K562 (cell line): ENCODE results near the gene CCDC192. TPM values are rescaled to one million over a fixed set of nuclear protein-coding genes. Genes with fewer than 3 reads are reported as not detected.

Experiments
- ARID1B ChIP-seq: fragments of 450-650 bp; IDR thresholded peaks from 2 replicates; pipeline ENCODE4 v1.6.1; 2016; ENCODE audit warnings: antibody characterized with exemption, mild to moderate bottlenecking, inconsistent platforms
- CHCHD3 ChIP-seq: fragments of 250-450 bp; sonication (Bioruptor Pico); IDR thresholded peaks from 2 replicates; pipeline ENCODE4 v2.1.2; 2022; ENCODE audit warnings: mild to moderate bottlenecking
- MCM2 ChIP-seq: fragments of 450-650 bp; IDR thresholded peaks from 2 replicates; pipeline ENCODE4 v1.6.1; 2017; ENCODE audit warnings: low read depth, mild to moderate bottlenecking
- MECOM ChIP-seq: fragments of 250-450 bp; sonication (Bioruptor Pico); IDR thresholded peaks from 2 replicates; pipeline ENCODE4 v1.8.0; 2022; ENCODE audit warnings: inconsistent platforms
- MEIS2 ChIP-seq: fragments of 450-650 bp; IDR thresholded peaks from 2 replicates; pipeline ENCODE4 v1.6.1; 2014; ENCODE audit warnings: mild to moderate bottlenecking; ENCODE audit not compliant: partially characterized antibody
- PHTF2 ChIP-seq: fragments of 250-450 bp; sonication (Bioruptor Pico); IDR thresholded peaks from 2 replicates; pipeline ENCODE4 v1.5.0; 2021; ENCODE audit warnings: mild to moderate bottlenecking
- RBM15 ChIP-seq: fragments of 200-400 bp; formaldehyde crosslinking; IDR thresholded peaks from 2 replicates; pipeline ENCODE4 v1.6.1; 2018; ENCODE audit warnings: mild to moderate bottlenecking, low read length, moderate library complexity; ENCODE audit not compliant: insufficient read depth
- SMC3 ChIP-seq: conservative IDR thresholded peaks from 2 replicates; pipeline ENCODE4 v1.6.1; 2011; ENCODE audit warnings: low read depth, low read length, improper control_type of control experiment; ENCODE audit not compliant: insufficient read depth
- TGIF2 ChIP-seq: sonication (generic); formaldehyde crosslinking; IDR thresholded peaks from 2 replicates; pipeline ENCODE4 v1.8.1; 2022; ENCODE audit warnings: mild to moderate bottlenecking, missing genetic modification reagents, moderate library complexity
- ZNF57 ChIP-seq: fragments of 450-650 bp; formaldehyde crosslinking; IDR thresholded peaks from 2 replicates; pipeline ENCODE4 v1.4.0; 2020; ENCODE audit warnings: mild to moderate bottlenecking, moderate library complexity
- polyA plus RNA-seq, 8 experiments: library from polyadenylated mRNA; depleted of rRNA in 4 of 8; stranded (reverse) in 5 of 8; unstranded in 3 of 8; fragments of >200 nt; fragmentation: Nextera tagmentation in 2 of 8; fragmentation: Illumina TruSeq in 1 of 8; extraction: Ambion mirVana in 2 of 8; extraction: Trizol in 1 of 8; gene quantifications; 2 replicates each; pipeline versions ENCODE4 v1.2.1 to v1.2.3, GENCODE V29; 2011 to 2014; ENCODE audit warnings: inconsistent platforms in 1 of 8, missing spikeins in 1 of 8
- total RNA-seq, 7 experiments: library from RNA; depleted of rRNA in 6 of 7; stranded (reverse); fragments of >200 nt in 6 of 7; fragmentation: Illumina TruSeq in 2 of 7; extraction: Trizol in 2 of 7; gene quantifications; 2 replicates each; pipeline versions ENCODE4 v1.2.1 to v1.2.3, GENCODE V29; 2011 to 2021; ENCODE audit warnings: low replicate concordance in 1 of 7
- TF ChIP-seq, protein P1 (sequence below): fragments of 450-650 bp; IDR thresholded peaks from 2 replicates; pipeline ENCODE4 v1.6.1; 2017; ENCODE audit warnings: mild to moderate bottlenecking, moderate library complexity
- TF ChIP-seq, protein P2 (sequence below): fragments of 200-800 bp; sonication (Bioruptor generic); IDR thresholded peaks from 2 replicates; pipeline ENCODE4 v1.6.1; 2017; ENCODE audit warnings: missing genetic modification characterization, missing compliant biosample characterization
- TF ChIP-seq, protein P3 (sequence below): fragments of 450-650 bp; IDR thresholded peaks from 2 replicates; pipeline ENCODE4 v1.7.0; 2016; ENCODE audit warnings: borderline replicate concordance
- TF ChIP-seq, protein P4 (sequence below): sonication (generic); formaldehyde crosslinking; IDR thresholded peaks from 2 replicates; pipeline ENCODE4 v1.8.1; 2023; ENCODE audit warnings: missing genetic modification reagents, mild to moderate bottlenecking, borderline replicate concordance
- TF ChIP-seq, protein P5 (sequence below): sonication (generic); formaldehyde crosslinking; IDR thresholded peaks from 2 replicates; pipeline ENCODE4 v1.5.0; 2020; ENCODE audit warnings: missing genetic modification reagents

Gene CCDC192
- total and polyA plus RNA-seq, 9 of the 15 experiments (the other 6 are each of a cell fraction or from before 2014, with no cell fraction given) = 0.21 to 0.66 (median 0.38) TPM; not detected in 2

DNA sequence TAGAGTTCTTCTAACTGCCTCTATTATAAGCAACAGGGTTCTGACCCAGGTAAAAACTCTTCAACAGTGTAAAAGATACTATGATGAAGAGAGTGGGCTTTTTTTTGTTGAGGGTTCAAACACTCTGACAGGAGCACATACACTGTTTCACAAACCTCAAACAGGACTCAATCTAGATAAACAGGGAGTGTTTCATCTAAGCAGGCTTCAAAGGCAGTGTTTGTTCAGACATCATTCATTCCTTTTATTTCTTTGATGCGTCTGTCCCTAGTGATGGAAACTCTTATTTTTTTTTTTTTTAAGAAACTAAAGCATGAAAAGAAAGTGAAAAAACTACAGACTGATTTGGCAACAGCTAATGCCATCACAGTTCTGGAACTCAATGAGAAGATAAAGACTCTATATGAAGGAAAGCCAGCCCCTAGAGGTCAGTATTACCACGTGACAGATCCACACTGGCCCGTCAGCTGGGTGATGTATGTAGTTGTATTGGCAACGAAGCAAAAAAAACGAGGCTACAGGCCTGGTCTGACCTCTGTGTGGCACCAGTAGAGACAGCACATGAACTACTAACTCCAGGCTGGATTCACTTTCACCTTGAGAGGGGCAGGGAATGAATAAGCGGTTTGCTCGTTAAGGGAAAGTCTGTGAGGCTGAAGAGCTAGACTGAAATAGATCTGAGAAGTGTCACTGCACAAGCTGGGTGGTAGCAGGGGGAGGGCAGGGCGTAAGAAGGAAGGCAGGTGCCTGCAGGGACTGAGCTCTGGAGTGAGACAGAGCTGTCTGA is 172.2 kb downstream of the CCDC192 start (continued):
- TF ChIP-seq, protein P1, sequence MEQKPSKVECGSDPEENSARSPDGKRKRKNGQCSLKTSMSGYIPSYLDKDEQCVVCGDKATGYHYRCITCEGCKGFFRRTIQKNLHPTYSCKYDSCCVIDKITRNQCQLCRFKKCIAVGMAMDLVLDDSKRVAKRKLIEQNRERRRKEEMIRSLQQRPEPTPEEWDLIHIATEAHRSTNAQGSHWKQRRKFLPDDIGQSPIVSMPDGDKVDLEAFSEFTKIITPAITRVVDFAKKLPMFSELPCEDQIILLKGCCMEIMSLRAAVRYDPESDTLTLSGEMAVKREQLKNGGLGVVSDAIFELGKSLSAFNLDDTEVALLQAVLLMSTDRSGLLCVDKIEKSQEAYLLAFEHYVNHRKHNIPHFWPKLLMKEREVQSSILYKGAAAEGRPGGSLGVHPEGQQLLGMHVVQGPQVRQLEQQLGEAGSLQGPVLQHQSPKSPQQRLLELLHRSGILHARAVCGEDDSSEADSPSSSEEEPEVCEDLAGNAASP = no peak
- TF ChIP-seq ZNF57 (CRISPR knock-in tag) (no peak), ARID1B (no peak), SMC3 (0 out of 2 replicates have a peak, but pooled peaks have one; percentile 26), PHTF2 (CRISPR knock-in tag) (no peak), MCM2 (no peak), CHCHD3 (CRISPR knock-in tag) (no peak), RBM15 (no peak), MECOM (CRISPR knock-in tag) (no peak), MEIS2 (peak; percentile 74), TGIF2 (CRISPR knock-in tag) (no peak)
- TF ChIP-seq, protein P2, sequence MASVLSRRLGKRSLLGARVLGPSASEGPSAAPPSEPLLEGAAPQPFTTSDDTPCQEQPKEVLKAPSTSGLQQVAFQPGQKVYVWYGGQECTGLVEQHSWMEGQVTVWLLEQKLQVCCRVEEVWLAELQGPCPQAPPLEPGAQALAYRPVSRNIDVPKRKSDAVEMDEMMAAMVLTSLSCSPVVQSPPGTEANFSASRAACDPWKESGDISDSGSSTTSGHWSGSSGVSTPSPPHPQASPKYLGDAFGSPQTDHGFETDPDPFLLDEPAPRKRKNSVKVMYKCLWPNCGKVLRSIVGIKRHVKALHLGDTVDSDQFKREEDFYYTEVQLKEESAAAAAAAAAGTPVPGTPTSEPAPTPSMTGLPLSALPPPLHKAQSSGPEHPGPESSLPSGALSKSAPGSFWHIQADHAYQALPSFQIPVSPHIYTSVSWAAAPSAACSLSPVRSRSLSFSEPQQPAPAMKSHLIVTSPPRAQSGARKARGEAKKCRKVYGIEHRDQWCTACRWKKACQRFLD (CRISPR knock-in tag) = no peak
- TF ChIP-seq, protein P3, sequence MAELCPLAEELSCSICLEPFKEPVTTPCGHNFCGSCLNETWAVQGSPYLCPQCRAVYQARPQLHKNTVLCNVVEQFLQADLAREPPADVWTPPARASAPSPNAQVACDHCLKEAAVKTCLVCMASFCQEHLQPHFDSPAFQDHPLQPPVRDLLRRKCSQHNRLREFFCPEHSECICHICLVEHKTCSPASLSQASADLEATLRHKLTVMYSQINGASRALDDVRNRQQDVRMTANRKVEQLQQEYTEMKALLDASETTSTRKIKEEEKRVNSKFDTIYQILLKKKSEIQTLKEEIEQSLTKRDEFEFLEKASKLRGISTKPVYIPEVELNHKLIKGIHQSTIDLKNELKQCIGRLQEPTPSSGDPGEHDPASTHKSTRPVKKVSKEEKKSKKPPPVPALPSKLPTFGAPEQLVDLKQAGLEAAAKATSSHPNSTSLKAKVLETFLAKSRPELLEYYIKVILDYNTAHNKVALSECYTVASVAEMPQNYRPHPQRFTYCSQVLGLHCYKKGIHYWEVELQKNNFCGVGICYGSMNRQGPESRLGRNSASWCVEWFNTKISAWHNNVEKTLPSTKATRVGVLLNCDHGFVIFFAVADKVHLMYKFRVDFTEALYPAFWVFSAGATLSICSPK = no peak
- TF ChIP-seq, protein P4, sequence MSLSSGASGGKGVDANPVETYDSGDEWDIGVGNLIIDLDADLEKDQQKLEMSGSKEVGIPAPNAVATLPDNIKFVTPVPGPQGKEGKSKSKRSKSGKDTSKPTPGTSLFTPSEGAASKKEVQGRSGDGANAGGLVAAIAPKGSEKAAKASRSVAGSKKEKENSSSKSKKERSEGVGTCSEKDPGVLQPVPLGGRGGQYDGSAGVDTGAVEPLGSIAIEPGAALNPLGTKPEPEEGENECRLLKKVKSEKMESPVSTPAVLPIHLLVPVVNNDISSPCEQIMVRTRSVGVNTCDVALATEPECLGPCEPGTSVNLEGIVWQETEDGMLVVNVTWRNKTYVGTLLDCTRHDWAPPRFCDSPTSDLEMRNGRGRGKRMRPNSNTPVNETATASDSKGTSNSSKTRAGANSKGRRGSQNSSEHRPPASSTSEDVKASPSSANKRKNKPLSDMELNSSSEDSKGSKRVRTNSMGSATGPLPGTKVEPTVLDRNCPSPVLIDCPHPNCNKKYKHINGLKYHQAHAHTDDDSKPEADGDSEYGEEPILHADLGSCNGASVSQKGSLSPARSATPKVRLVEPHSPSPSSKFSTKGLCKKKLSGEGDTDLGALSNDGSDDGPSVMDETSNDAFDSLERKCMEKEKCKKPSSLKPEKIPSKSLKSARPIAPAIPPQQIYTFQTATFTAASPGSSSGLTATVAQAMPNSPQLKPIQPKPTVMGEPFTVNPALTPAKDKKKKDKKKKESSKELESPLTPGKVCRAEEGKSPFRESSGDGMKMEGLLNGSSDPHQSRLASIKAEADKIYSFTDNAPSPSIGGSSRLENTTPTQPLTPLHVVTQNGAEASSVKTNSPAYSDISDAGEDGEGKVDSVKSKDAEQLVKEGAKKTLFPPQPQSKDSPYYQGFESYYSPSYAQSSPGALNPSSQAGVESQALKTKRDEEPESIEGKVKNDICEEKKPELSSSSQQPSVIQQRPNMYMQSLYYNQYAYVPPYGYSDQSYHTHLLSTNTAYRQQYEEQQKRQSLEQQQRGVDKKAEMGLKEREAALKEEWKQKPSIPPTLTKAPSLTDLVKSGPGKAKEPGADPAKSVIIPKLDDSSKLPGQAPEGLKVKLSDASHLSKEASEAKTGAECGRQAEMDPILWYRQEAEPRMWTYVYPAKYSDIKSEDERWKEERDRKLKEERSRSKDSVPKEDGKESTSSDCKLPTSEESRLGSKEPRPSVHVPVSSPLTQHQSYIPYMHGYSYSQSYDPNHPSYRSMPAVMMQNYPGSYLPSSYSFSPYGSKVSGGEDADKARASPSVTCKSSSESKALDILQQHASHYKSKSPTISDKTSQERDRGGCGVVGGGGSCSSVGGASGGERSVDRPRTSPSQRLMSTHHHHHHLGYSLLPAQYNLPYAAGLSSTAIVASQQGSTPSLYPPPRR (CRISPR knock-in tag) = no peak
- TF ChIP-seq, protein P5, sequence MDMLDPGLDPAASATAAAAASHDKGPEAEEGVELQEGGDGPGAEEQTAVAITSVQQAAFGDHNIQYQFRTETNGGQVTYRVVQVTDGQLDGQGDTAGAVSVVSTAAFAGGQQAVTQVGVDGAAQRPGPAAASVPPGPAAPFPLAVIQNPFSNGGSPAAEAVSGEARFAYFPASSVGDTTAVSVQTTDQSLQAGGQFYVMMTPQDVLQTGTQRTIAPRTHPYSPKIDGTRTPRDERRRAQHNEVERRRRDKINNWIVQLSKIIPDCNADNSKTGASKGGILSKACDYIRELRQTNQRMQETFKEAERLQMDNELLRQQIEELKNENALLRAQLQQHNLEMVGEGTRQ (CRISPR knock-in tag) = peak; percentile 7; the same call in 1 of the 2 replicates
